ENCODE measurements around the gene ETV7.
"Not testable (repeated sequence)": the region's sequence is repeated elsewhere in the genome, so short reads cannot be mapped to it uniquely, and the experiment has no call there.

The ETV7 gene

DNA sequence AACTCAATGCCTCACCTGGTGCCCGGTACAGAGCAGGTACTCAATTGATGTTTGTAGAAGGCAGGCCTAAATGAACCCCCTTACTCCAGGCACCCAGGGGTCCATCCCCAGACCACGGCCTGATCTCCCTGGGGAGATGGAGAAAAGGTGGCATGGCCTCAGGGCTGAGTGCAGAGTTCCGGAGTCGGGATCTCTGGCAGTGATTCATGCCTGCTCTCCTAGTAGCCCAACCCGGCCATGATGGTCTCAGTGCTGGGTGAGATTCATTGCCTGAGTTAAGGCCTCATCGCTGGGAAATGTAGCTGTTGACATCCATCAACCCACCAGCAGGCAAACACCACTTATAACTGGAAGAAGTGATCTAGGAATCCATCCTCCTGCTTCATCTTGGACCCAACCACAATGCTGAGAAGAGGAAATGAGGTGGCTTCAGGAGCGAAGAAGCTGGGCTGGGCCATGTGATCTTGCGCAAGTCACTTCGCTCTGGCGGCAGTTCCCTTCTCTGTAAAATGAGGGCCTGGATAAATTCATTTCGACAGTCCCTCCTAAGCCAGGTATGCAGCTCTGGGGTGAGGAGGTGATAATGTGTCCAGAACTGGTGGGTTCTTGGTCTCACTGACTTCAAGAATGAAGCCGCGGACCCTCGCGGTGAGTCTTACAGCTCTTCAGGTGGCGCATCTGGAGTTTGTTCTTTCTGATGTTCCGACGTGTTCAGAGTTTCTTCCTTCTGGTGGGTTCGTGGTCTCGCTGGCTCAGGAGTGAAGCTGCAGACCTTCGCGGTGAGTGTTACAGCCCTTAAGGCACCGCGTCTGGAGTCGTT lies 24.7 kb downstream of the ETV7 start:
- no peak for FAIRE-seq

DNA sequence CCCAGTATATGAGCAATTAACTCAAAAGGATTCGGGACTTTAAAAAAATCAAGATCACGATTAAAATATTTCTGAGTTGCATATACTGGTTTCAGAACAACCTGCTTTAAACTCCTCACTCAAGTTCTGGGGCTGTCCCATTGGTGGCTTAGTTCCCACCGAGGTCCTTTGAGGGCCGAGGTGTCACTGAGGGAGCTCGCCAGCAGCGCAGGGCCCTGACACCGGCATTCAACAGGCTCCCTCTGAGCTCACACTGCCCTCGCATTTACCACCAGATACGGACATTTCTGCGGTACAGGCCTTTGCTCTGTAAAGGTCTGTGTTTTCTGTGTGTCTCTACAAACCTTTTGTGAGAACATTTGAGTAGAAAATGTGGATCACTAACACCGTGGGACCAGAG lies 26.4 kb downstream of the ETV7 start:
- no peak for FAIRE-seq

DNA sequence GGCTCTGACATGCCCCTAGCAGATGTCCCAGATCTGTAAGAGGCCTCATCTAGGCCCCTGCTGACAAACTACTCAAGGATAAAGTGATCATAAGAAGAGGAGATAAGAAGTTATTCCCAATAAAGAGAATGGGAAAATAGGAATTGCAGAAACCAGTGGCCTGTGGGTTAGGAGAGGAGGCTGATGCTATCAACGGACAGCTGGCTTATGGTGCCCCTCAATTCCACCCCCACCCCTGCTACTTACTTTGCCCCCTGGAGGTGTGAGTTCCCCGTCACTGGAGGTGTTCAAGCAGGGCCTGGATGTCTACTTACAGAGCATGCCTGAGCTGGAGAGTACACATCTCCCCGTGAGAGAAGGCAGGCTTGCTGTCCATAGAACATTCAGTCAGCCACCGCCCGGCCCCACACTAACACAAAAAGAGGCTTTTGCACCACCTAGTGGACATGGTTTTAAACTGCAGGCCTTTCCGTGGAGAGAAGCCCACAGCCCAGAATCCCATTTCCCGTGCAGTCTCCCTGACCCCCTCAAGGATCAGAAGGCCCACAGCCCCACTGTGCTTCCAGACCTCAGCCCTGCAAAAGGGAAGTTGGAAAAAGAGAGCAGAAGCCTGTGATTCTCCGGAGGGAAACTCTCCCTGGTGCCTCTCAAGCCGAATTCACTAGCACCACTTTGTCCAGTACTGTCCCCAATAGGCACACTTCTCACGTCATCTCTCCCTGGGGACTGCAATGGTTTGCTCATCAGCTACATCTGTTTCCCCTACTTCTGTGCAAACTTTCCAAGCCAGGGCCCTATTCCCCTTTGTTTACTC lies 27.0 kb downstream of the ETV7 start:
- peak; percentile 48 for FAIRE-seq

DNA sequence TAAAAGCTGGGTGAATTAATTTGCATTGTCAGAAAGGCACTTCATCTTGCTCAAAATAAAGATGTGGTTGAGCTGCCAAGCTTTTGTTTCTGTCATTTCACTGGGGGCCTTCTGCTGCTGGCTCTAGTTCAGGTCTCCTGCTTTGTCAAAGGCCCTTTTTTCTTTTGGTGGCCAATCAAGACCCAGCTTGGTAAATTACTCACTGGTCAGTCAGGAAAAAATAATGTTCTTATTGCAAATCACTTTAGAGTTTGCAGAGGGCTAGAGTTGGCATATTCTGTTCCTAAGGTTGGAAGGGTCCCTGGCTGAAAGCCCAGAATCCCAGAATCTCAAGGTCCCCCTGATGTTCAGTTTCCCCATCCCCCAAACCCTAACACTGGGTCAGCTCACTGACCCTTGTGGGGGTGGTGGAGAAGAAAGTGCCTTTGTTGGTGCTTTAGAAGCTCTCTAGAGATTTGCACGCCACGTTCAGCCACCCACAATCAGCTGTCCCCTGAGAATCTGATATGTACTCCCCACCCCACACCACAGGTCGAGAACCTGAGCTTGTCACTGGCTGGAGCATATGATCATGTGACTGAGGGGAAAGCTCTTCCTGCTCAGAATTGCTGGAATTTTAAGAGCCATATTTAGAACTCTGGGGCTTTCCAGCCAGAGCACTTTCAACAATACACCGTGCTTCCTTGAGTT lies 29.1 kb downstream of the ETV7 start:
- no peak for FAIRE-seq

DNA sequence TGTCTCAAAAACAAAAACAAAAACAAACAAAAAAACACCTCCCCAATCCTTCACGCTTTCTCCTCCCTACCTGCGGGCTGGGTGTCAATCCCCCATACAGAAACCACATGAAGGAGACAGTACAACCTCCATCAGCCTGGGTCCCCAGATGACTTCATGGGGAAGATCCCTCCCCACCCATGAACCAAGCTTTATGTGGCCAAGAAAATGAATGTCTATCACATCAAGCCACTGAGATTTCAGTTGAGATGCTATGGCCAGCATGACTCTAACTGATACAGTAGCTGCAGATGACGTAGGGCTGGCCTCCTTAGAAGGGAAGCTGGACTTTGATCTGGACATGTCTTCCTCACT lies 29.6 kb downstream of the ETV7 start:
- FAIRE-seq, result no peak

DNA sequence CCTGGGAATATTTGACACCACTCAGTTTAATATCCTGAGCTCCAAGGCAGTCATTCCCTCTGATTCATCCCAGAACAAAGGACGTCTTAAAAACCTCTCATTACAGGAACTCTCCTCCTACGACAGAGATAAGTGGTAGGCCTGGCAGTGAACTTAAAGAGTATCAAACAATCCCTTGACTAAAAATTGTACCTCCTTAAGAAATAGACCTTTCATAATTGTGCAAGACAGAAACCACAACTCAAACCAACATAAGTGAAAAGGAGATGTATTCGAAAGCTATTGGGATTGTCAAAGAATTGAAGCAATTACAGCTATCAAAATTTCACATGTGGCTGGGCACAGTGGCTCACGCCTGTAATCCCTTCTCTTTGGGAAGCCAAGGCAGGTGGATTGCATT lies 31.6 kb downstream of the ETV7 start:
- no peak for FAIRE-seq

DNA sequence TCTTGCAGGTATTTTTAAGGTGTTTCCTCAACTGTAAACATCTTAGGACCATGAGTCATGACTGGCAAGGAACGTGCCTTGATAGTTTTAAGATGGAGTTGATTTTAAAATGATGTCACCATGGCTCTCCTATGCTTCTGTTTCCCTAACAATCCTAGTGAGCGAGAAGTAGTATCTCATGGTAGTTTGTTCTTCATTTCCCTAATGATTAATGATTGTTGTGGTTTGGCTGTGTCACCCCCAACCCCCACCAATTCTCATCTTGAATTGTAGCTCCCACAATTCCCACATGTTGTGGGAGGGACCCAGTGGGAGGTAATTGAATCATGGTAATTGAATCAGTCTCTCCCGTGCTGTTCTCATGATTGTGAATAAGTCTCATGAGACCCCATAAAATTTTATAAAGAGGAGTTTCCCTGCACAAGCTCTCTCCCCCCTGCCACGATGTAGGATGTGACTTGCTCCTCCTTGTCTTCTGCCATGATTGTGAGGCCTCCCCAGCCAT lies 34.0 kb downstream of the ETV7 start:
- no peak for FAIRE-seq

DNA sequence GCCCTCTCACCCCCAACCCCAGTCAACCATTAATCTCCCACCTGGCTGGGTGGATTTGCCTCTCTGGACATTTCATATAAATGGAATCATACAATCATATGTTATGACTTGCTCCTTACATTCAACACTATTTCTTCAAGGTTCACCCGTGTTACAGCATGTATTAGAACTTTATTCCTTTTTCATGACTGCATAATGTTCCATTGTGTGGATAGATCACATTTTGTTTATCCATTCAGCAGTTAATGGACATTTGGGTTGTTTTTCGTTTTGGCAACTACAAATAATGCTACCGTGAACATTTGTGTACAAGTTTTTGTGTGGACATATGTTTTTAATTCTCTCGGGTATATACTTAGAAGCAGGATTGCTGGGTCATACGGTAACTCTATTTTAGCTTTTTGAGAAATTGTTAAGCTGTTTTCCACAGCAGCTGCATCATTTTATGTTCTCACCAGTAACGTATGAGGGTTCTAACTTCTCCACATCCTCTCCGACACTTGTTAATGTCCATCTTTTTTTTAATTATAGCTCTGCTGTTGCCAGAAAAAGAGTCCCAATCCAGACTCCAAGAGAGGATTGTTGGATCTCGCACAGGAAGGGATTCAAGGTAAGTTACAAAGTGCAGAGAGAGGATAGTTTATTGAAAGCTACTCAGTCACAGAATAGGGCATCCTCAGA lies 34.9 kb downstream of the ETV7 start:
- FAIRE-seq, result no peak

DNA sequence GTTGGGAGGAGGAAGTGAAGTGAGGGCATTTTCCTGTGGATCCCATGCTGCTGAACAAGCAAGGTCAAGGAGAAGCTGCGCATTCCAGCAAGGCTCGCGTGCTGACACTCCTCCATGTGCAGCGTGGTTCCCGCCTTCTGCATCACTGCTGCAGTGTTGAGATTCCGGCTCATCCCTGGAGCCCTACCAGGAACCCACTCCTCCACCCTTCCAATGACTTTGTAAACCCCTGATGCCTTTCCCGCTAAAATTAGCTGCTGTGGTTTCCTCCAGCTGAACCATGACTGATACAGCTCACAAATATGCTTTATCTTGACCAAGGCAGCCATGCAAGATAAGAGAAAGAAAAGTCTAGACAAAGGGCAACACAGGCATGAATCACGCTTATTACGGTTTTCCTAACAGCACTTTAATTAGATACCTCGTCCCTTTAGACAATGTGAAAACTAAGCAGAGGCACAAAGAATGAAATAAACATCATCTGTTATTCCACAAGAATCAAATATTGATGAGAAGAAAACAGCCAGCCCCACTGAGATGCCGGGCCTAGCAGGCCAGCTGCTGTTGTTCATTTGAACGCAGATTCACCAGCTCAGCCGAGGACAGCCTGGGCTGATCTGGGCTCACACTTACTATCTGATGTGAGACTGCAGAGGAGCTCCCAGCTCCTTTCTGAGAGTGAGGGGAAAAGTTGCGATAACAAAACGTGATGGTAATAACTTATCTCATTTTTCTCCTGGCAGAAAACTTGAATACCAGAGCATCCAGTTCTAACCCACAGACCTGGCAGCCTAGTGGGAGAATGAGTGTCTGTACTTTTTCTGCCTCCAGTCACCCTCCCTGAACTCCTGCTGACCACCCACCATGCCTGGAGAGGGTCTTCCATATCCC lies 36.5 kb downstream of the ETV7 start:
- FAIRE-seq, result no peak

DNA sequence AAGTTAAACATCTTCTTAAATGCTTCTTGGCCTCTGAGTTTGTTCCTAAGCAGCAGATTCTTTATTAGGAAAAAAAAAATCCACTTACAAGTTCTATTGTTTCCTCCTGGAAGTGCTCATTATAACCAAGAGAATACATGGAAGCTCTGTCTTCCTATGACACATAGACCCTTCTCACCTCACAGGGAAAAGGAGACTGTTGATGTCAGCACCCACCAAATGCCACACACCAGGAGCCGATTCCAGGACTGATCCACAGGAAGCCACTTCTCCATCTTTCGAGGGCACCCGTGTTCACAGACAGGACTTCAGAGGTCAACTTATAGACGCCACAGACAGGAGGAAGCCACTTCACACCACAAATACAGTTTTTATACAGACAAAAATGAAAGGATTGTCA lies 37.4 kb downstream of the ETV7 start:
- no peak for FAIRE-seq

DNA sequence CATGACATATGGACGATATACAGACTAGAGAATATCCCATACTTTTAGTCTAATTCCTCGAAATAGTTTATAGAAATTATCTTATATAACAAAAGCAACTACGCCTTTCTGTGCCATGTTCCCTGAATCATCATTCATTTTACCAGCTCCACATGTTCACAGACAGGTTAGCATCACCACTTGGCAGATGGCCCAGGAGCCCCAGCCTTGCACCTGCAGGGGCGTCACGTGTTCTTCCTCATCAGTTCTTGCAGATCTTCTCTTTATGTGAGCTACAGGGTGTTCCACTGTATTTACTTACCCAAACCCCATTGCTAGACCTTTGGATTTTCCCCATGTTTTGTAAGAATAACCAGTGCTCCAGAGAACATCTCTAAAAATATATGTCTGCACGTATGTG lies 38.2 kb downstream of the ETV7 start:
- no peak for FAIRE-seq

DNA sequence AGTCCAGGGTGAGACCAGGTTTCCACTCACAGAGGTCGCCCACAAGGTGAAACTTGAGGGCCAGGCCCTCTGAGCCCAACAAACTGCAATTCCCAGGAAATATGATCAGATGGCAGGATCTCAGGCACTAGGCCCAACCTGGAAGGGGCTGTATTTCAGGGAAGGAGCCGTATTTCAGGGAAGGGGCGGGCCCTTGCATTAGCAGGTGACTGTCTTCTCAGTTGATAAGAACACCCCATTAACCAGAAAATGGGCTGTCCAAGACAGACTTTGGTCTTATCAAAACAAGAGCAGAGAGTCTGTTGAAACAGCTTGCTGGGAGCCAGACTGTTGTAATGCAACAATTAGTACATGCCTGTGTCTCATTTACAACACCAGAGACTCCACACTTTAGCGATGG lies 39.8 kb downstream of the ETV7 start:
- FAIRE-seq, result no peak

DNA sequence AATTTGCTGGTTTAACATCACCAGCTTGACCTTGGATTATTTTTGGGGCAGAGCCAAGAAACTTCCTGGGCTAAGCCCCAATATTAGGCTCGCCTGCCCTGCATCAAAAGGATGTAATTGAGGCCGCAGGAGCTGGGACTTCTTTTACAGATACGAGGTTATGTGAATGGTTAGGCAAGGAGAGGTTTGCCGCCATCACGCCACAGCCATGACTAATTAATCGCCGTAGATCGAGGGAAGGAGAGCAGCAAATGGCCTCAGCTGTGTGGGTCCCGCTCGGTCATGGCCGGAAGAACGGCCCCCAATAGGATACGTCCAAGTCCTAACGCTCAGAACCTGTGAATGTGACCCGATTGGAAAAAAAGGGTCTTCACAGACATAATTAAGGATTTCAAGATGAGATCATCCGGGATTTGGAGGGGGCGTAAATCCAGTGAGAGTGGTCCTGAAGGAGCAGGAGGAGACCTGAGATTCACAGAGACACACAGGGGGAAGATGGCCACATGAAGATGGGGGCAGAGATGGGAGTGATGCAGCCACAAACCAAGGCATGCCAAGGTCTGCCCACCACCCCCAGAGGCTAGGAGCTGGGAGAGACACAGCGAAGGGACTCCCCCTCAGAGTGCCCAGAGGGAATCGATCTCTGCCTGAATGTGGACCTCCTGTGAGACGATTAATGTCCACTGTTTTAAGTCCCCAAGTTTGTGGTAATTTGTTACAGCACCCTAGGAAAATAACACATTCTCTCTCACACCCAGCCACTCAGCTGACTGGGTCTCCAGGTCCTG lies 40.8 kb downstream of the ETV7 start:
- FAIRE-seq, result no peak

DNA sequence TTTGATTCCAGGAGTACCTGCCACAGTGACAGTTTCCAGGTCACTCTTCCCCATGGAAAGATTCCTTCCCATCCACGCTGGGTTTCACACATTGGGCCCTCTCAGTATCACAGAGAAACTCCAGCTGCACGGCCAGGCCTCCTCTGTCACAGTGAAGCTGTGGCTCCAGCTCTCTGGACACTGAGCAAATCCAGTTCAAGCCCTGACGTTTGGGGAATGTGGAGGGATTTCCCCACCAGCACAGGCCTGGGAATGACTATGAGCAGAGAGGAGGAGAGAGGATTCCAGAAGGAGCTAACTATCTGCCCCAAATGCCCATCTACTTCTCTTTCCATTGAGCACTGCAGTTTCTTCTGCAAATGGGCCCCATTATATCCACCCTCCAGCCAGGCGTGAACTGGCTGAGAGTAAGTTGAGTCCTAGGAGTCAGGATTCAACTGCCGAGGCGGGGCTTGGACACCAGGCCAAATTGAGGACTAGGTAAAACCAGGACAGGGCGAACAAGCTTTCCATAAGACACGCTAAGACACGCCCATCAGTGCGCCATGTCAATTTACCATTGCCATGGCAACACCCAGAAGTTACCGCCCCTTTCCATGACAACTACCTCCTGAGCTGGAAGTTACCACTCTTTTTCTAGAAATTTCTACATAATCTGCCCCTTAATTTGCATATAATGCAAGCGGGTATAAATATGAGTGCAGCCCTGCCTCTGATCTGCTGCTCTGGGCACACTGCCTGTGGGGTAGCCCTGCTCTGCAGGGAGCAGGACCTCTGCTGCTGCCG lies 41.6 kb downstream of the ETV7 start:
- no peak for FAIRE-seq

DNA sequence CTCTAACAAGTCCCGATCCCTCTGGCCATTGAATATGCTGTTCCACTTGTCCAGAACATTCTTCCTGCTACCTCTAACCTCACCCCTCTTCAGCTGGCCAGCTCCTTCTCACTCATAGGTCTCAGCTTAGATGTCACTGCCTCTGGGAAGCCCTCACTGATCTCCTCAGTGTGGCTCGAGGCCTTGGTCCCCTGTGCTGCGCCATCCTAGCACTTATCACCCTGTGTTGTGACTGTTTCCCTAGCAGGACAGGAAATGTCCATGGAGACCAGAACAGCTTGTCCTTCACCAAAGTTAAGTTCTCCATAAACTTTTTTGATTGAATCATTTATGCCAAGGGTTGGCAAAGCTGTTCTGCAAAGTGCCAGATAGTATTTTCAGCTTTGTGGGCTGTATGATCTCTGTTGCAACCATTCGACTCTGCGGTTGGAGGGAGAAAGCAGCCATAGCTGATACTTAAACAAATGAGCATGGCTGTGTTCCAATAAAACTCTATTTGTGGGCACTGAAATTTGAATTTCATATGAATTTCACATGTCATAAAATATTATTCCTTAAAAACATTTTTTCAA lies 44.3 kb downstream of the ETV7 start:
- no peak for FAIRE-seq

DNA sequence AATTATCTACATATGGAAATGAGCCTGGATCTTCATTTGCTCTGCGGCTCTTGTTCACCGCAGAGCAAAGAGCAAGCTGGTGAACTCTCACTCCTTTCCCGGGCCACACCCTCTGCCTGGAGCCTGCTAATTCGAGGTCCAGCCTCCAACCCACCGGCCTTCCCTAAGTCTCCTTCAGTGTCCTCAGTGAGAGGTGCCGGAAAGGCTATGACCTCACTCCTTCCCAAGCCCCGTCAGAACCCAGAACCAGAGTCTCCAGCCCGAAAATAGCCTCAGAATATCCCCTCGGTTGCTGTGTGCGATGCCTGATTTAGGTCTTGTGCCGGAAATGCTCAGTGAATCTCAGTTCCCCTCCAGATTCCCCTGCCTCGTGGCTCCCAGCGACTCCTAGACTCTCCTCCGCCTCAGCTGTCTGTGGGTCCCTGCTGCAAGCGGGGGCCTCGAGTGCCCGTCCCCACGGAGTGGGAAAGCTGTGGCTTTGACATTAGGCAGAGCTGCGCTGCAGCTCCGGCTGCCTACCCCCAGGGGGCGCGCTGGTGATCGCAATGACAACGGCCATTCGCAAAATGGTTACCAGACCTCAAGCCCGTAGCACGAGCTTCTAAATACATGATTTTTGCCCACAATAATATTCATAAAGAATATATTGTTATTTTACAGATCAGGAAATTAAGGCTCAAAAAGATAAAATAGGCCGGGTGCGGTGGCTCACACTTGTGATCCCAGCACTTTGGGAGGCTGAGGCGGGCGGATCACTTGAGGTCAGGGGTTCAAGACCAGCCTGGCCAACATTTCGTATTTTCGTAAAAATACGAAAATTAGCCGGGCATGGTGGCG lies 46.6 kb downstream of the ETV7 start:
- no peak for FAIRE-seq

DNA sequence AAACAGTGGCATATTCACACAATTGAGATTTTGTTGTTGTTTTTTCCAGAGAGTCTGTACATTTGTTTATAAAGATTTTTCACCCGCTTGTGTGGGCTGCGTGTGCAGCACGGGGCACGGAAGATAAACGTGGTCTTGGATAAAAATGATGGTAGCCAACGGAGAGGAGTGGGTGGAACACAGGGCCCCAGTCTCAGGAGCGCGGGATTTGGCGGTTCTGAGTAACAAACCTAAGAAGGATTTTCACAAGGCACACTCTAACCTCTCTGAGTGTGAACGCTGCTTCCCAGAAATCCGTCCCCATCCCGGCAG lies 47.2 kb downstream of the ETV7 start:
- no peak for FAIRE-seq

DNA sequence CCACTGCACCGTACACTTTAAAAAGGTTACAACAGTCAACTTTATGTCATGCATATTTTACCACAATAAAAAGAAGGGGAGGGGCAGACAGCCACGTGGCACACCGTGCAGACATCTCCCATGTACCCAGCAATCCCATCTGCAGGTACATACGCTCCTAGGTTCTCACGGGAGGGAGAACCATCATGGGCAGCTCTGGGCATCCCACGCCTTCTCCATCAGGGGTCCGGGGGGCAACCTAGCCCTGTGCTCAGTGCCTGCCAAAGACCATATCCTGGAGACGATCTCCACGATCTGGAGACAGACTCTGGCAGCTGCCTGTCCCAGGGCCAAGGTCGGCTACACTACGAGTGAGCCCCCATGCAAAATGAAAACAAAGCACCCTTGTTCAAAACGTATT lies 48.3 kb downstream of the ETV7 start:
- no peak for FAIRE-seq

DNA sequence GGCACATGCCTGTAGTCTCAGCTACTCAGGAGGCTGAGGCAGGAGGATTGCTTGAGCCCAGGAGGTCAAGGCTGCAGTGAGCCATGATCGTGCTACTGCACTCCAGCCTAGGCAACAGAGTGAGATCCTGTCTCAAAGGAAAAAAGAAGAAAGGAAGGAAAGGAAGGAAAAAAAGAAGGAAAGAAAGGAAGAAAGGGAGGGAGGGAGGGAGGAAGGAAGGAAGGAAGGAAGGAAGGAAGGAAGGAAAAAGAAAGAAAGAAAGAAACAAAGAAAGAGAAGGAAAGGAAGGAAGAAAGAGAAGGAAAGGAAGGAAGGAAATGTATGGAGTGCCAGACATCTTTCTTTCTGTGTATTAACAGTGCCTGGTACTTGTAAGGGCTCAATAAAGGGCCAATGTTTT lies 49.2 kb downstream of the ETV7 start:
- FAIRE-seq, result not testable (repeated sequence)

Data from G401.6 (cell line).